Measurements from ENCODE around the gene CSTF2T.
"Not testable (repeated sequence)": the region's sequence is repeated elsewhere in the genome, so short reads cannot be mapped to it uniquely, and the experiment has no call there.

CSTF2T gene

GRCh38 chr10:51694086-51694768 lies 5.2 kb downstream of the CSTF2T start:
- no peak for DNase-seq

GRCh38 chr10:51691135-51691534 lies 8.3 kb downstream of the CSTF2T start:
- no peak for DNase-seq

GRCh38 chr10:51689536-51689935 lies 9.9 kb downstream of the CSTF2T start:
- DNase-seq: no peak

- DNase-seq: not testable (repeated sequence)
These were observed 10.6 kb downstream of the CSTF2T start for GRCh38 chr10:51688826-51689225.

GRCh38 chr10:51687296-51687695 lies 12.1 kb downstream of the CSTF2T start:
- no peak for DNase-seq

GRCh38 chr10:51685768-51686167 lies 13.6 kb downstream of the CSTF2T start:
- DNase-seq: no peak

- DNase-seq: no peak
These were observed 16.2 kb downstream of the CSTF2T start for GRCh38 chr10:51683031-51683691.

GRCh38 chr10:51679841-51680240 lies 19.6 kb downstream of the CSTF2T start:
- DNase-seq: no peak

- no peak for DNase-seq
These were observed 24.3 kb downstream of the CSTF2T start for GRCh38 chr10:51675088-51675487.

GRCh38 chr10:51672039-51672535 lies 27.3 kb downstream of the CSTF2T start:
- no peak for DNase-seq

- no peak for DNase-seq
These were observed 30.4 kb downstream of the CSTF2T start for GRCh38 chr10:51669041-51669440.

GRCh38 chr10:51668336-51668689 lies 31.1 kb downstream of the CSTF2T start:
- DNase-seq: no peak

- no peak for DNase-seq
These were observed 31.6 kb downstream of the CSTF2T start for GRCh38 chr10:51667678-51668335.

- DNase-seq: no peak
These were observed 32.9 kb downstream of the CSTF2T start for GRCh38 chr10:51666456-51666855.

- DNase-seq: no peak
These were observed 36.3 kb downstream of the CSTF2T start for GRCh38 chr10:51663086-51663485.

GRCh38 chr10:51659344-51659743 lies 40.1 kb downstream of the CSTF2T start:
- no peak for DNase-seq

- DNase-seq: no peak
These were observed 41.4 kb downstream of the CSTF2T start for GRCh38 chr10:51658000-51658399.

- no peak for DNase-seq
These were observed 42.9 kb downstream of the CSTF2T start for GRCh38 chr10:51656503-51656902.

- no peak for DNase-seq
These were observed 44.5 kb downstream of the CSTF2T start for GRCh38 chr10:51654918-51655317.

GRCh38 chr10:51653025-51653424 lies 46.4 kb downstream of the CSTF2T start:
- no peak for DNase-seq

GRCh38 chr10:51651063-51651462 lies 48.3 kb downstream of the CSTF2T start:
- DNase-seq: no peak

- DNase-seq: no peak
These were observed 50.3 kb downstream of the CSTF2T start for GRCh38 chr10:51649064-51649463.

Measured in SHP77 treated with DMSO at 0.1 percent for 48 hours (cell line).